ENCODE measurements around the gene UNC45A. TPM values are rescaled to one million over a fixed set of nuclear protein-coding genes. Genes with fewer than 3 reads are reported as not detected.

The UNC45A gene
- total and polyA plus RNA-seq, 4 donors: 13.9 to 31.2 (median 24.9) TPM

- TF ChIP-seq HNF4A (conservative IDR thresholded peaks at IDR 0.05): no peak
- TF ChIP-seq GABPA (IDR thresholded peaks at IDR 0.05 in 1 of 2, conservative IDR thresholded peaks at IDR 0.05 in 1 of 2): no peak
- TF ChIP-seq, protein P1, sequence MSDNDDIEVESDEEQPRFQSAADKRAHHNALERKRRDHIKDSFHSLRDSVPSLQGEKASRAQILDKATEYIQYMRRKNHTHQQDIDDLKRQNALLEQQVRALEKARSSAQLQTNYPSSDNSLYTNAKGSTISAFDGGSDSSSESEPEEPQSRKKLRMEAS (IDR thresholded peaks at IDR 0.05): no peak
- TF ChIP-seq TAF1 (conservative IDR thresholded peaks at IDR 0.05): no peak
- TF ChIP-seq JUND (IDR thresholded peaks at IDR 0.05): no peak
- TF ChIP-seq ZBTB33 (IDR thresholded peaks at IDR 0.05): no peak
- TF ChIP-seq, protein P2, sequence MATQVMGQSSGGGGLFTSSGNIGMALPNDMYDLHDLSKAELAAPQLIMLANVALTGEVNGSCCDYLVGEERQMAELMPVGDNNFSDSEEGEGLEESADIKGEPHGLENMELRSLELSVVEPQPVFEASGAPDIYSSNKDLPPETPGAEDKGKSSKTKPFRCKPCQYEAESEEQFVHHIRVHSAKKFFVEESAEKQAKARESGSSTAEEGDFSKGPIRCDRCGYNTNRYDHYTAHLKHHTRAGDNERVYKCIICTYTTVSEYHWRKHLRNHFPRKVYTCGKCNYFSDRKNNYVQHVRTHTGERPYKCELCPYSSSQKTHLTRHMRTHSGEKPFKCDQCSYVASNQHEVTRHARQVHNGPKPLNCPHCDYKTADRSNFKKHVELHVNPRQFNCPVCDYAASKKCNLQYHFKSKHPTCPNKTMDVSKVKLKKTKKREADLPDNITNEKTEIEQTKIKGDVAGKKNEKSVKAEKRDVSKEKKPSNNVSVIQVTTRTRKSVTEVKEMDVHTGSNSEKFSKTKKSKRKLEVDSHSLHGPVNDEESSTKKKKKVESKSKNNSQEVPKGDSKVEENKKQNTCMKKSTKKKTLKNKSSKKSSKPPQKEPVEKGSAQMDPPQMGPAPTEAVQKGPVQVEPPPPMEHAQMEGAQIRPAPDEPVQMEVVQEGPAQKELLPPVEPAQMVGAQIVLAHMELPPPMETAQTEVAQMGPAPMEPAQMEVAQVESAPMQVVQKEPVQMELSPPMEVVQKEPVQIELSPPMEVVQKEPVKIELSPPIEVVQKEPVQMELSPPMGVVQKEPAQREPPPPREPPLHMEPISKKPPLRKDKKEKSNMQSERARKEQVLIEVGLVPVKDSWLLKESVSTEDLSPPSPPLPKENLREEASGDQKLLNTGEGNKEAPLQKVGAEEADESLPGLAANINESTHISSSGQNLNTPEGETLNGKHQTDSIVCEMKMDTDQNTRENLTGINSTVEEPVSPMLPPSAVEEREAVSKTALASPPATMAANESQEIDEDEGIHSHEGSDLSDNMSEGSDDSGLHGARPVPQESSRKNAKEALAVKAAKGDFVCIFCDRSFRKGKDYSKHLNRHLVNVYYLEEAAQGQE (IDR thresholded peaks at IDR 0.05): no peak
- no peak for TF ChIP-seq FOXA1 (IDR thresholded peaks at IDR 0.05)
- no peak for TF ChIP-seq RXRA (IDR thresholded peaks at IDR 0.05)
- TF ChIP-seq ATF3 (IDR thresholded peaks at IDR 0.05): no peak
- peaks cover 2 to 51% (median 32%) of the 10 kb centered on the region in 4 donors for H3K4me1 ChIP-seq (ENCODE audit: control insufficient read depth in 4 of 4, insufficient read depth in 4 of 4, low read length in 3 of 4)
- 27% methylated on average over 6 of the region's 6 CpGs for WGBS
- no peaks in the 10 kb centered on the region for H3K27me3 ChIP-seq (ENCODE audit: control insufficient read depth in 4 of 4, insufficient read depth in 4 of 4, low read length in 3 of 4)
- no peaks in the 10 kb centered on the region for H3K9me3 ChIP-seq (ENCODE audit: control insufficient read depth in 4 of 4, low read length in 3 of 4)
- DNase-seq (ENCODE audit: low spot score): no peak
- H3K4me3 ChIP-seq (ENCODE audit: low read depth in 1 of 3, low read length in 3 of 3): peak overlapping the region; percentile 74 to 88 (median 86)
- no peaks in the 10 kb centered on the region for H3K36me3 ChIP-seq (ENCODE audit: control insufficient read depth in 4 of 4, insufficient read depth in 3 of 4, low read depth in 1 of 4, low read length in 3 of 4)
- peak overlapping the region; percentile 45 to 91 for H3K9ac ChIP-seq (ENCODE audit: low read depth in 1 of 2, low read length in 2 of 2)
- H3K27ac ChIP-seq (ENCODE audit: low read depth in 1 of 2, low read length in 2 of 2): peak overlapping the region; percentile 93 to 94
These were observed 3.6 kb upstream of the UNC45A start for GRCh38 chr15:90931575-90931827.

DNA sequence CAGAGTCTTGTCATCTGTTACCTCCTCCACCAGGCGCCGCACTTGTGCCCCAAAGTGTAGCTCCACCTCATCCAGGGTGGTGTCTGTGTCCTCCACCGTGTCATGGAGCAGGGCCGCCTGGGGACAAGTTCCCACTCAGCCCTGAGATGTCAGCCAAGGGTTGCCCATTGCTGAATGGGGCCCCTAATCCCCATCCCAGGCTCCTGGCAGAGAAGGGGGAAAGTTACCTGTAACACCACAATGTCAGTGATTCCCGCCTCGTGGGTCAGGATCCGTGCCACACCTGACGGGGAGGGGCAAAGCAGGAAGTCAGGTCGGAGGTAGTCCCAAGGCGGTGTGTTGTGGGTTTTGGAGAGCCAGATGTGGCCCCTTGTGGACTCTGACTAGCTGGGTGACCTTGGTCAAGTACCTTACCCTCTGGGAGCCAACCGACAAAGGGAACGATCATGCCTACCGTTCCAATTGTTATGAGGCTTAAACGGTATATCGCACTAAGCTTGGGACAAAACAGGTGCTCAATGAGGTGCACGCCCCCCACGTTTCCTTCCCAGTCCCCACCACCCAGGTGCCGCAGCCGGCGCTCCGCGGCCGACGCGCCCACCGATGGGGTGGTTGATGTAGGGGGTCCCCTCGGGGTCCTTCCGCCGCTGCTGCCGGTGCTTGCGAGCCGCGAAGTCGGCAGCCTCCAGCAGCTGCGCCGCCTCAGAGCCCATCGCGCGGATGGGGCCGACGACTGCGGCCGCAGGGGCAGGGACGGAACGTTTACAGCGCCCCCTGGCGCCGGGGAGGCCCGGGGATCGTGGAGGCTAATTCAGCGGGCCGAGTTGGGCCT is 3.0 kb upstream of the UNC45A start, which contains the start of gene HDDC3:
TSS of gene HDDC3 (minus strand) at position 722 of the 832 bp plus-strand sequence. CDS start at position 713, 9 bp downstream.
- Histone ChIP-seq H3K27me3 (ENCODE audit: control insufficient read depth in 4 of 4, insufficient read depth in 4 of 4, low read length in 3 of 4) (no peaks in the 10 kb centered on the region), H3K4me1 (ENCODE audit: control insufficient read depth in 4 of 4, insufficient read depth in 4 of 4, low read length in 3 of 4) (peaks cover 2 to 51% (median 32%) of the 10 kb centered on the region in 4 donors), H3K27ac (ENCODE audit: low read depth in 1 of 2, low read length in 2 of 2) (peak within 1 kb of the TSS; percentile 93 to 94), H3K4me3 (ENCODE audit: low read depth in 1 of 3, low read length in 3 of 3) (peak within 1 kb of the TSS; percentile 74 to 88 (median 86)), H3K36me3 (ENCODE audit: control insufficient read depth in 4 of 4, insufficient read depth in 3 of 4, low read depth in 1 of 4, low read length in 3 of 4) (no peaks in the 10 kb centered on the region), H3K9me3 (ENCODE audit: control insufficient read depth in 4 of 4, low read length in 3 of 4) (no peaks in the 10 kb centered on the region), H3K9ac (ENCODE audit: low read depth in 1 of 2, low read length in 2 of 2) (peak within 1 kb of the TSS; percentile 75 to 91)
- WGBS: under 1% methylated on average over 52 of the region's 52 CpGs
- DNase-seq (ENCODE audit: low spot score): peak; percentile 98
- TF ChIP-seq HNF4A (conservative IDR thresholded peaks at IDR 0.05) (peak; percentile 35 to 41), ATF3 (IDR thresholded peaks at IDR 0.05) (no peak), HNF4G (IDR thresholded peaks at IDR 0.05) (no peak), TAF1 (conservative IDR thresholded peaks at IDR 0.05) (peak; percentile 59), NR2F2 (IDR thresholded peaks at IDR 0.05) (no peak), RAD21 (IDR thresholded peaks at IDR 0.05) (peak; percentile 65 to 77), JUND (IDR thresholded peaks at IDR 0.05) (peak in 1 of 2 donors; percentile 7), RXRA (IDR thresholded peaks at IDR 0.05) (peak; percentile 79 to 84), FOXA2 (IDR thresholded peaks at IDR 0.05) (no peak), ZBTB33 (IDR thresholded peaks at IDR 0.05) (no peak), FOXA1 (IDR thresholded peaks at IDR 0.05) (no peak), GABPA (IDR thresholded peaks at IDR 0.05 in 1 of 2, conservative IDR thresholded peaks at IDR 0.05 in 1 of 2) (peak in 1 of 2 donors; percentile 43)
- TF ChIP-seq, protein P3, sequence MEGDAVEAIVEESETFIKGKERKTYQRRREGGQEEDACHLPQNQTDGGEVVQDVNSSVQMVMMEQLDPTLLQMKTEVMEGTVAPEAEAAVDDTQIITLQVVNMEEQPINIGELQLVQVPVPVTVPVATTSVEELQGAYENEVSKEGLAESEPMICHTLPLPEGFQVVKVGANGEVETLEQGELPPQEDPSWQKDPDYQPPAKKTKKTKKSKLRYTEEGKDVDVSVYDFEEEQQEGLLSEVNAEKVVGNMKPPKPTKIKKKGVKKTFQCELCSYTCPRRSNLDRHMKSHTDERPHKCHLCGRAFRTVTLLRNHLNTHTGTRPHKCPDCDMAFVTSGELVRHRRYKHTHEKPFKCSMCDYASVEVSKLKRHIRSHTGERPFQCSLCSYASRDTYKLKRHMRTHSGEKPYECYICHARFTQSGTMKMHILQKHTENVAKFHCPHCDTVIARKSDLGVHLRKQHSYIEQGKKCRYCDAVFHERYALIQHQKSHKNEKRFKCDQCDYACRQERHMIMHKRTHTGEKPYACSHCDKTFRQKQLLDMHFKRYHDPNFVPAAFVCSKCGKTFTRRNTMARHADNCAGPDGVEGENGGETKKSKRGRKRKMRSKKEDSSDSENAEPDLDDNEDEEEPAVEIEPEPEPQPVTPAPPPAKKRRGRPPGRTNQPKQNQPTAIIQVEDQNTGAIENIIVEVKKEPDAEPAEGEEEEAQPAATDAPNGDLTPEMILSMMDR (IDR thresholded peaks at IDR 0.05; ENCODE audit: low read depth, low read length, missing input control): peak; percentile 90
- TF ChIP-seq, protein P1 (IDR thresholded peaks at IDR 0.05): peak; percentile 29
